ENCODE results near the gene PP2D1.
"Not testable (repeated sequence)": the region's sequence is repeated elsewhere in the genome, so short reads cannot be mapped to it uniquely, and the experiment has no call there.

Gene PP2D1

GRCh38 chr3:20039765-20040547 is 27.9 kb upstream of the PP2D1 start, which contains the start of gene KAT2B:
TSS of gene KAT2B (plus strand) at chr3:20040446. CDS start at chr3:20040478, 32 bp downstream.
- peaks cover 19% of the 10 kb centered on the region for H3K27me3 ChIP-seq (ENCODE audit: insufficient read depth, insufficient read length)
- DNase-seq (ENCODE audit: low read depth, low spot score), result peak; percentile 44

GRCh38 chr3:20039466-20039764 is 27.4 kb upstream of the PP2D1 start:
- Histone ChIP-seq H3K4me1 (ENCODE audit: insufficient read depth, insufficient read length) (no peaks in the 10 kb centered on the region), H3K9me3 (ENCODE audit: insufficient read depth, low read length) (no peaks in the 10 kb centered on the region), H3K9ac (ENCODE audit: insufficient read length, low read depth) (no peak overlapping the region), H3K36me3 (ENCODE audit: insufficient read depth, insufficient read length, low read length) (no peaks in the 10 kb centered on the region), H3K27me3 (ENCODE audit: insufficient read depth, insufficient read length) (peaks cover 19% of the 10 kb centered on the region), H3K4me3 (ENCODE audit: insufficient read length, low read depth) (peak overlapping the region; percentile 53)
- TF ChIP-seq YY1 (IDR thresholded peaks at IDR 0.05; ENCODE audit: insufficient read depth, insufficient read length) (no peak), ZNF274 (IDR thresholded peaks at IDR 0.05; ENCODE audit: low read depth, low read length) (no peak), SUZ12 (IDR thresholded peaks at IDR 0.05; ENCODE audit: extremely low read depth, insufficient read depth, insufficient read length) (no peak)
- DNase-seq (ENCODE audit: low read depth, low spot score), result no peak

More at GRCh38 chr3:20039765-20040547, 27.9 kb upstream of the PP2D1 start, which contains the start of gene KAT2B:
- Histone ChIP-seq H3K36me3 (ENCODE audit: insufficient read depth, insufficient read length, low read length) (no peaks in the 10 kb centered on the region), H3K9ac (ENCODE audit: insufficient read length, low read depth) (peak within 1 kb of the TSS; percentile 84), H3K9me3 (ENCODE audit: insufficient read depth, low read length) (no peaks in the 10 kb centered on the region), H3K4me1 (ENCODE audit: insufficient read depth, insufficient read length) (no peaks in the 10 kb centered on the region), H3K4me3 (ENCODE audit: insufficient read length, low read depth) (peak within 1 kb of the TSS; percentile 59)
- TF ChIP-seq YY1 (IDR thresholded peaks at IDR 0.05; ENCODE audit: insufficient read depth, insufficient read length) (no peak), SUZ12 (IDR thresholded peaks at IDR 0.05; ENCODE audit: extremely low read depth, insufficient read depth, insufficient read length) (no peak), ZNF274 (IDR thresholded peaks at IDR 0.05; ENCODE audit: low read depth, low read length) (no peak)

GRCh38 chr3:20038699-20039465 is 26.8 kb upstream of the PP2D1 start:
- Histone ChIP-seq H3K36me3 (ENCODE audit: insufficient read depth, insufficient read length, low read length) (no peaks in the 10 kb centered on the region), H3K4me3 (ENCODE audit: insufficient read length, low read depth) (no peak overlapping the region), H3K9me3 (ENCODE audit: insufficient read depth, low read length) (no peaks in the 10 kb centered on the region), H3K9ac (ENCODE audit: insufficient read length, low read depth) (no peak overlapping the region), H3K27me3 (ENCODE audit: insufficient read depth, insufficient read length) (peaks cover 19% of the 10 kb centered on the region), H3K4me1 (ENCODE audit: insufficient read depth, insufficient read length) (no peaks in the 10 kb centered on the region)
- TF ChIP-seq YY1 (IDR thresholded peaks at IDR 0.05; ENCODE audit: insufficient read depth, insufficient read length), result no peak
- no peak for TF ChIP-seq SUZ12 (IDR thresholded peaks at IDR 0.05; ENCODE audit: extremely low read depth, insufficient read depth, insufficient read length)
- TF ChIP-seq ZNF274 (IDR thresholded peaks at IDR 0.05; ENCODE audit: low read depth, low read length), result no peak
- DNase-seq (ENCODE audit: low read depth, low spot score), result no peak

GRCh38 chr3:20037255-20037996 is 25.4 kb upstream of the PP2D1 start:
- Histone ChIP-seq H3K36me3 (ENCODE audit: insufficient read depth, insufficient read length, low read length) (no peaks in the 10 kb centered on the region), H3K9ac (ENCODE audit: insufficient read length, low read depth) (no peak overlapping the region), H3K4me3 (ENCODE audit: insufficient read length, low read depth) (no peak overlapping the region), H3K9me3 (ENCODE audit: insufficient read depth, low read length) (no peaks in the 10 kb centered on the region), H3K4me1 (ENCODE audit: insufficient read depth, insufficient read length) (no peaks in the 10 kb centered on the region), H3K27me3 (ENCODE audit: insufficient read depth, insufficient read length) (peaks cover 19% of the 10 kb centered on the region)
- no peak for DNase-seq (ENCODE audit: low read depth, low spot score)
- no peak for TF ChIP-seq SUZ12 (IDR thresholded peaks at IDR 0.05; ENCODE audit: extremely low read depth, insufficient read depth, insufficient read length)
- TF ChIP-seq YY1 (IDR thresholded peaks at IDR 0.05; ENCODE audit: insufficient read depth, insufficient read length), result no peak
- no peak for TF ChIP-seq ZNF274 (IDR thresholded peaks at IDR 0.05; ENCODE audit: low read depth, low read length)

- no peak for TF ChIP-seq SUZ12 (IDR thresholded peaks at IDR 0.05; ENCODE audit: extremely low read depth, insufficient read depth, insufficient read length)
- no peak for TF ChIP-seq YY1 (IDR thresholded peaks at IDR 0.05; ENCODE audit: insufficient read depth, insufficient read length)
- no peak for TF ChIP-seq ZNF274 (IDR thresholded peaks at IDR 0.05; ENCODE audit: low read depth, low read length)
- no peak overlapping the region for H3K4me3 ChIP-seq (ENCODE audit: insufficient read length, low read depth)
- H3K9ac ChIP-seq (ENCODE audit: insufficient read length, low read depth), result no peak overlapping the region
- no peaks in the 10 kb centered on the region for H3K4me1 ChIP-seq (ENCODE audit: insufficient read depth, insufficient read length)
- H3K36me3 ChIP-seq (ENCODE audit: insufficient read depth, insufficient read length, low read length), result no peaks in the 10 kb centered on the region
- peaks cover 19% of the 10 kb centered on the region for H3K27me3 ChIP-seq (ENCODE audit: insufficient read depth, insufficient read length)
- H3K9me3 ChIP-seq (ENCODE audit: insufficient read depth, low read length), result no peaks in the 10 kb centered on the region
- no peak for DNase-seq (ENCODE audit: low read depth, low spot score)
Measured at GRCh38 chr3:20035019-20035418, 23.0 kb upstream of the PP2D1 start.

GRCh38 chr3:20031939-20032338 is 19.9 kb upstream of the PP2D1 start:
- not testable (repeated sequence) for H3K36me3 ChIP-seq (ENCODE audit: insufficient read depth, insufficient read length, low read length); H3K9me3 ChIP-seq (ENCODE audit: insufficient read depth, low read length); H3K9ac ChIP-seq (ENCODE audit: insufficient read length, low read depth); DNase-seq (ENCODE audit: low read depth, low spot score); H3K4me1 ChIP-seq (ENCODE audit: insufficient read depth, insufficient read length); H3K4me3 ChIP-seq (ENCODE audit: insufficient read length, low read depth); H3K27me3 ChIP-seq (ENCODE audit: insufficient read depth, insufficient read length)

- peak; percentile 39 for DNase-seq (ENCODE audit: low read depth, low spot score)
- Histone ChIP-seq H3K4me1 (ENCODE audit: insufficient read depth, insufficient read length) (no peaks in the 10 kb centered on the region), H3K9me3 (ENCODE audit: insufficient read depth, low read length) (no peaks in the 10 kb centered on the region), H3K36me3 (ENCODE audit: insufficient read depth, insufficient read length, low read length) (no peaks in the 10 kb centered on the region), H3K4me3 (ENCODE audit: insufficient read length, low read depth) (no peak overlapping the region), H3K27me3 (ENCODE audit: insufficient read depth, insufficient read length) (no peaks in the 10 kb centered on the region), H3K9ac (ENCODE audit: insufficient read length, low read depth) (no peak overlapping the region)
- TF ChIP-seq YY1 (IDR thresholded peaks at IDR 0.05; ENCODE audit: insufficient read depth, insufficient read length) (no peak), ZNF274 (IDR thresholded peaks at IDR 0.05; ENCODE audit: low read depth, low read length) (no peak), SUZ12 (IDR thresholded peaks at IDR 0.05; ENCODE audit: extremely low read depth, insufficient read depth, insufficient read length) (no peak)
Measured at GRCh38 chr3:20028905-20029331, 16.9 kb upstream of the PP2D1 start.

Data from NT2/D1 (cell line).